HG03103 (cell line): ENCODE data around the gene PPP1R3C.
A peak's percentile ranks its signal among the peaks of the same experiment; 100 is the strongest.

Experiments used
- ATAC-seq: cut with Tn5 transposase; IDR thresholded peaks from one replicate; pipeline ENCODE4 v1.9.1; 2021; ENCODE audit warnings: low read depth; ENCODE audit not compliant: unreplicated experiment

Gene PPP1R3C

GRCh38 chr10:91632671-91633550 is at the start of gene PPP1R3C:
PPP1R3C (minus strand) TSS chr10:91633071; CDS start chr10:91632969, 102 bp downstream.
- ATAC-seq: peak; percentile 64

DNA sequence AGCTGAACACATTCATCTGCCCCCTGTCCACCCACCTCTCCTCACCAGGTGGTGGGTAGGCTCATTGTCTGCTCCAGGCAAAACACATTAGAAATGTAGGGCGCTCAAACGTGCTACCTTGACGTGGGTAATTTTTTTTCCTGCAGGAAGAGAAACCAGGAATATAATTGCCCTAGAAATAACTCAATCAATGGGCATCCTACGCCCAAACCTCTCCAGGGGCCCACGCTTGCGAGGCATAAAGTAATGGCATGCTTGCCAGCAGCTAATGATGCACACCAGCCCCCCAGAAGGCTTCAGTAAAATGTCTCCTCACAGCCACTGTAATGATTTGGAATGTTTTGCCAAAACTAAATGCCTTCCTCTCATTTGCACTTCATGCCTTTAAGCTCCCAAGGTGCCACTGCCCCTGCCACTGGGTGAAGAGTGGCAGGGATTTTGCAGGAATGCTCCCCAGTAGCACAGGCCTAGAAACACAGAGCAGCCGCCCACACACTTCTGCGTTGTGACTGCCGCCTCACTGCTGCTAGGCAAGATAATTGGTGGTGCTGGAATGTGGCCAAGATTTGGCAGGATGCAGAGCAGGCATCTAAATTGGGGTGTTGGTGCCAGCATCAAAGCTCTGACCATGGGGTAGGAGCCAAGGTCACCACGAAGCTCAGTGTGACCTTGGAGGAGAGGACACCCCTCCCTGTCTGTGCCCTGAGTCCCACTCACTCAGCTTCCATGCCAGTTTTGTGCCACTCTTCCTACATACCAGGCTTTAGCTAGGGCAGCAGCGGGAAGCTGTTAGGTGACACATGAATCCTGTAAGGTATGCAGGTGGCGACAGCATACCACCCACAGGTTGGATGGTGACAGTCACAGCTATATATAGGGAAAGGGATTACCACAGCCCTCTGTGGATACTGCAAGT is 48.7 kb upstream of the PPP1R3C start:
- ATAC-seq: no peak

GRCh38 chr10:91680487-91680886 is 47.6 kb upstream of the PPP1R3C start:
- ATAC-seq: no peak

- ATAC-seq: no peak
Observed at GRCh38 chr10:91679296-91679695, 46.4 kb upstream of the PPP1R3C start.

DNA sequence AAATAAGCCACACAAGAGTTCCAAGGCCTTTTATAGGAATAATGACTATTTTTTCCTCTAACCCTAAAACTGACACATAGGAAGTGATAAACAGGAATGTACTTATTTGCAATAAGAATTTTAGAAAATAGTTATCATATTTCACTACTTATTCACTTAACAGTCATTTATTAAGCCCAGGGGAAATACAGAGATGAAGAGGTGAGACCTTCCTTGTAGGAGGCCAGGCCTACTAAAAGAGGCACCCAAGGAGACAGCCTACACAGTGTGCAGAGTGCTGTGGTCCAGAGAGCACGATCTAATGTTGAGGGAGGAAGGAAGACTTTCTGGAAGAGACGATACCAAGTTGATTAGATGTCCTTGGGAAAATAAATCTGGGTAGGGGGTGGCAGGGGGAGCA is 45.0 kb upstream of the PPP1R3C start:
- no peak for ATAC-seq

- no peak for ATAC-seq
Observed at GRCh38 chr10:91672021-91672608, 39.2 kb upstream of the PPP1R3C start.

GRCh38 chr10:91668913-91669312 is 36.0 kb upstream of the PPP1R3C start:
- no peak for ATAC-seq

DNA sequence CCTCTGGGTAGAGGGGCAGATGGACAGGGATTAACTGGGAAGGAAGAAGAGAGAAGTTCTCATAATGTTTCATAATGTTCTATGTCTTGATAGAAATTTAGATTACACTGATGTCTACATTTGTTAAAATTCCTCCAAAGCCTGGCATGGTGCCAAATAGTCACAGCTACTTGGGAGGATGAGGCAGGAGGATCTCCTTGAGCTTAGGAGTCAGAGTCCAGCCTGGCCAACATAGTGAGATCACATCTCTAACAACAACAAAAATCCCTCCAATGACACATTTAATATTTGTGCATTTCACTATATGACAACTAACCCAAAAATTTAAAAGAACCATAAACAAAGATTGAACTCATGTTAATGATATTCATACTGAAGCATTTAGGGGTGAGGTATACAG is 33.0 kb upstream of the PPP1R3C start:
- no peak for ATAC-seq

DNA sequence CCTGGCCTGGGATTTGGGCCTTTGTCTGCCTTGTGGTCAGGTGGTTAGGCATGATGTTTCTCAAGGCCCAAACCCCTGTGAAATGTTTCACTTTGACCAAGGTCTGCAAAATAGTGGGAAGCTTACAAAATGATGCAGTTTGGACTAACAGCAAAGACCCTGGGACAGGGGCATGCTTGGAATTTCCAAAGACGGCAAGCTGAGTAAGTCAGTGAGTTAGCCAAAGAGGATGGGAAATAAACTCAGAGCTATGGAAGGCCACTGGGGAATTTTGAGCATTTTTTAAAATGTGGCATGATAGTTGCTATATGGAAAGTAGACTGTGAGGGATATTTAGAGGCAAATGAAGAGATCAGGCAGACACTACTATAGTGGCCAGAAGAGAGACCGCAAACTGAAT is 31.6 kb upstream of the PPP1R3C start:
- ATAC-seq: no peak

GRCh38 chr10:91662993-91663392 is 30.1 kb upstream of the PPP1R3C start:
- no peak for ATAC-seq

- no peak for ATAC-seq
Observed at GRCh38 chr10:91653219-91653870, 20.5 kb upstream of the PPP1R3C start.

DNA sequence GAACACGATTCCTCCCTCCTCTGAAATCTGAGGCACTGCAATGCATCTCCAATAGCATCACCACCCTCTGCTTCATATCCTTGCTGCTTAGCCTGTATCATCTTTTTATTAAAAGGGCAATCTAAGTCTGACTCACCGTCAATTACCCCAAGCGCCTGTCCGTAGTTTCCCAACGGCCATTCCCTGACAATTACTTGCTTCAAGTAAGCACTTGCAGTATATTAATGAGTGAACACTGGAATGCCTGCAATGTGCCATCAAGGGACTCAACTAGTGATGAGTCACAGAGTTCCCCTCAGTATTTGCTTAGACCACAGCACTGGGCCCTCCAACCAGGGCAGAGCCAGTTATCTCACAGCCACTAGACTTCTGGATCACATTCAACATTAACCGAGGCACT is 19.5 kb upstream of the PPP1R3C start:
- no peak for ATAC-seq

DNA sequence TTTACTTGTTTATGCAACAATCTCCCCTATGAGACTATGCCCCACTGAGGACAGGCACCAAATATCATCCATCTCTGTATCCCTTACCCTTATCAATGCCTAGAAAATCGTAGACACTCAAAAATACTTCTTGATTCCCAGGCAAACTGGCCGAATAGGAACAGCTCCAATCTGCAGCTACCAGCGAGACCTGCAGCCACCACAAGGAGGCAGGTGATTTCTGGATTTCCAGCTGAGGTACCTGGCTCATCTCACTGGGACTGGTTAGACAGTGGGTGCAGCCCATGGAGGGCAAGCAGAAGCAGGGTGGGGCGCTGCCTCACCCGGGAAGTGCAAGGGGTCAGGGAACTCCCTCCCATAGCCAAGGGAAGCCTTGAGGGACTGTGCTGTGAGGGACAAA is 10.8 kb upstream of the PPP1R3C start:
- no peak for ATAC-seq

- no peak for ATAC-seq
Observed at GRCh38 chr10:91642831-91643692, 10.2 kb upstream of the PPP1R3C start.

DNA sequence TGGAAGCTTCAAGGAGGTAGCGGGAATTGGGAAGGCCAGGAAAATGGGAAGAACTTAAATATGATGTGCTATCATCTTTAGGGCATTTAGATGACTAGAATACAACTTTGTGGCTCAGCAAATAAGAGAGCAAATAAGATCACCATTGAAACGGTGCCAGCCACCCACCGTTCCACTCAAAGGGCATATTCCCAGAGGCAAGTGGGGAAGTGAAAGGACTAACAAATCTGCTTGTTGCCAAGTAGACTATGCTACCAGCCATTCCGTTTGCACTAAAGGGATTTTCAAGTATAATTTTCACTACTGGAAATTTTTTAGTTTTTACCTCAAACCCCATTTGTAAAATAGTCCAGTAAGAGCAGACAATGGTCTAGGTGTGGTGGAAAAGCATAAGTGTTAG is 4.0 kb upstream of the PPP1R3C start:
- no peak for ATAC-seq

- ATAC-seq: no peak
Observed at GRCh38 chr10:91635401-91636400, 2.8 kb upstream of the PPP1R3C start.

- ATAC-seq: no peak
Observed at GRCh38 chr10:91634898-91635297, 2.0 kb upstream of the PPP1R3C start.

GRCh38 chr10:91634246-91634645 is 1.4 kb upstream of the PPP1R3C start:
- no peak for ATAC-seq
